ENCODE data around the gene SPOPL.

GRCh38 chr2:138468617-138469016 lies 33.0 kb upstream of the SPOPL start:
- no peak for TF ChIP-seq ZNF311 (tag by site-specific recombination; IDR thresholded peaks at IDR 0.05; ENCODE audit: borderline replicate concordance)
- TF ChIP-seq, protein P1, sequence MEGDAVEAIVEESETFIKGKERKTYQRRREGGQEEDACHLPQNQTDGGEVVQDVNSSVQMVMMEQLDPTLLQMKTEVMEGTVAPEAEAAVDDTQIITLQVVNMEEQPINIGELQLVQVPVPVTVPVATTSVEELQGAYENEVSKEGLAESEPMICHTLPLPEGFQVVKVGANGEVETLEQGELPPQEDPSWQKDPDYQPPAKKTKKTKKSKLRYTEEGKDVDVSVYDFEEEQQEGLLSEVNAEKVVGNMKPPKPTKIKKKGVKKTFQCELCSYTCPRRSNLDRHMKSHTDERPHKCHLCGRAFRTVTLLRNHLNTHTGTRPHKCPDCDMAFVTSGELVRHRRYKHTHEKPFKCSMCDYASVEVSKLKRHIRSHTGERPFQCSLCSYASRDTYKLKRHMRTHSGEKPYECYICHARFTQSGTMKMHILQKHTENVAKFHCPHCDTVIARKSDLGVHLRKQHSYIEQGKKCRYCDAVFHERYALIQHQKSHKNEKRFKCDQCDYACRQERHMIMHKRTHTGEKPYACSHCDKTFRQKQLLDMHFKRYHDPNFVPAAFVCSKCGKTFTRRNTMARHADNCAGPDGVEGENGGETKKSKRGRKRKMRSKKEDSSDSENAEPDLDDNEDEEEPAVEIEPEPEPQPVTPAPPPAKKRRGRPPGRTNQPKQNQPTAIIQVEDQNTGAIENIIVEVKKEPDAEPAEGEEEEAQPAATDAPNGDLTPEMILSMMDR (tag by site-specific recombination; IDR thresholded peaks at IDR 0.05), result no peak
